Measurements from ENCODE around the gene LYST. TPM values are rescaled to one million over a fixed set of nuclear protein-coding genes. Genes with fewer than 3 reads are reported as not detected.

The LYST gene
- total and polyA plus RNA-seq, 2 of the 8 experiments (the other 6 are each of a cell fraction or from before 2014, with no cell fraction given) = 0.29 to 0.58 TPM

- no peak for TF ChIP-seq GABPA (IDR thresholded peaks at IDR 0.05; ENCODE audit: borderline replicate concordance, insufficient read depth, low read length)
- no peak for TF ChIP-seq POU5F1 (IDR thresholded peaks at IDR 0.05; ENCODE audit: low read depth, low read length)
- TF ChIP-seq, protein P1, sequence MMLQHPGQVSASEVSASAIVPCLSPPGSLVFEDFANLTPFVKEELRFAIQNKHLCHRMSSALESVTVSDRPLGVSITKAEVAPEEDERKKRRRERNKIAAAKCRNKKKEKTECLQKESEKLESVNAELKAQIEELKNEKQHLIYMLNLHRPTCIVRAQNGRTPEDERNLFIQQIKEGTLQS (IDR thresholded peaks at IDR 0.05; ENCODE audit: insufficient read depth, low read depth, low read length) = no peak
- TF ChIP-seq SIN3A (conservative IDR thresholded peaks at IDR 0.05 in 1 of 2, IDR thresholded peaks at IDR 0.05 in 1 of 2; ENCODE audit: low read depth in 1 of 2, low read length in 2 of 2) = no peak
These were observed 220.2 kb downstream of the LYST start (continued) for GRCh38 chr1:235646463-235646862.

Data from H1 (cell line).